ENCODE measurements around the gene NPPC.

NPPC gene

DNA sequence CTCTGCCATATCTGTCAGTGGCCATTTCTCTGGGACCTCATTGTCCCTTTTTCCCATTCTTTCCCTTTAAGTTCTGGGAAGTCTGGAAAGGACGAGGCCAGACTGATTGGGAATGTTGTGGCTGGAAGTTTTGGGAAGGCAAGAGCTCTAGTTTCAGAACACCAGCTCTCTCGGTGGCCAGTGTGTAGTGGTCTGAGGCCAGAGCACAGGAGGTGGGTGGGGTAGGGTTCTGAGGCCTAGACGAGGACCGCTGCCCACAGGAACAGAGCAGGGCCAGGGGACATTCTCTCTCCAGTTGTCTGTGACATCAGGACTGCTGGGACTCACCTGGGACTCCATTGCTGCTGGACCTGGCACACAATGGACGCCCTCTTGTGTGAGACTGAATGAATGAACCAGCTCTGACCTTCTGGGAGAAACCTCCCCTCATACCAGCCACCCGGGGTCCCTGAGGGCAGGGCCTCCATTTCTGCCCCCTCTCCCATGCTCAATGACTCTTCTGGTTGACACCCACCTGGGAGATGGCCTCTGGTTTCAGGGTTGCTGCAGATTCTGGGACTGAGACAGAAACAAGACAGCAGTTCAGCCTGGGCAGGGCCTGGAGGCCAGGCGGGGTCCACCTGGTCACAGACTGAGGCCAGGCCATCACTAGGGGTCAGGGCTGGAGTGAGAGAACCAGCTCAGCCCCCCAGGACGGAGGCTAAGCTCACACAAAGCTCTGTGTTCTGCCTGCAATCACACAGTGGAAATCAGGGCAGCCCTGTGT is 8.4 kb upstream of the NPPC start:
- DNase-seq = no peak

DNA sequence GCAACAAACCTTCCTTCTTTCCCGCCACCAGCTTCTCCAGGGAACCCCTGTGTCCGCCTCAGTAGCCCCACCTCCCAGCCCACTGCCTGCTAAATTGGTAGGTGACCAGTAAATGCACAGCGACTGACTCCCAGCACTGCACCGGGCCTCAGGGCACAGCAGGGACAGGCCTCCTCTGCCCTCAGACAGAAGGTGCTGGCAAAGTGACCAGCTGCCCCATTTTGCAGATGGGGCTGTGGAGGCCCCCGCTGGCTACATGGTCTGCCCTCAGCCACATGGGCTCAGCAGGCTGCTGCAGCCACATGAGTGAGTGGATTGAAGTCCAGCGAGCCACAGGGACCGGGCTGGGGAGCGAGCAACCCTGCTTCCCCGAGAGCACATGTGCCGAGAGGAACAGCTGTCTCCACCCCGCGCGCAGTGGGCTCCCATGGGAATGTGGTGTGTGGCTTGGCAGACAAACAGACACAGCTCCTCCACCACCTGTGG is 7.8 kb upstream of the NPPC start:
- no peak for DNase-seq

DNA sequence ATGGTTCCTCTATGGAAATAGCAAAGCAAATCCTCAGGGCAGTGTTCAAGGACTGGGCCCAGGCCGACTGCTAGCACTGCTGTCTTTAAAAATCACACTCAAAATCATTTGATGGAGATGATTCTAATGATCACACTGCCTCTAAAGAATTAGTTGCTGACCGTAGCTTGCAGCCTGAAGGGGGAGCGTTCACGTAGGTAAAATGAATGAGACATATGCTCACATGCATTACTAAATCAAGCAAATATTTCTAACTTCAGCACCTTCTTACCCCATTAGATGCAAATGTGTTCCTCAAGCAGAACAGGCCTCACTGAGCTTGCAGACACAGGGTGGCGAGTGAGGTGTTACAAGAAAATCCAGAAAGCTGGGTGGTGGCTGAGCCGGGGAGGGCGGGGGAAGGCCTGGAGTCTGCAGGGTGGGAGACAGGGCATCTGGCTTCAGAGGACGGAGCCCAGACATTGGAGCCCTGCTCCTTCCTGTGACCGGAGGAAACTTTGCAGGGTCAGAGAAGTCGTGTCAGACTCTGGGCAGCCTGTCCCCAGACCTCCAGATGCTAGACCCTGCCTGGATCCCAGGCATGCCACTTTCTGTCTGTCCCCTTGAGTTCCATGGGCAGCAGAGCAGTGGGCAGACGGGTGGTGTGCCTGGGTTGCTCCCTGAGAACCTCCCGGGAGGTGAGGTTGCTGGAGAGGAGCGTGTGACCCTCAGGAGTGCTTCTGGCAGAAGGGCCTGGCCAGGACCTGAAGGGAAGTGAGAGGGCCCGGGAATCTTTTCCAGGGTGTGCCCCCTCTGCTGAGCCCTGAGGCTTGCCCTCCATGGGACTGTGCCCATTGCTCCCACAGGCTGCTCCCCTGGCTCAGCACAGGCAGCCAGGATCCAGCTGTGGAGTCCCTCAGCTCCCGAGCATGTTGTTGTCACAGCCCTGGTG is 7.1 kb upstream of the NPPC start:
- no peak for DNase-seq

DNA sequence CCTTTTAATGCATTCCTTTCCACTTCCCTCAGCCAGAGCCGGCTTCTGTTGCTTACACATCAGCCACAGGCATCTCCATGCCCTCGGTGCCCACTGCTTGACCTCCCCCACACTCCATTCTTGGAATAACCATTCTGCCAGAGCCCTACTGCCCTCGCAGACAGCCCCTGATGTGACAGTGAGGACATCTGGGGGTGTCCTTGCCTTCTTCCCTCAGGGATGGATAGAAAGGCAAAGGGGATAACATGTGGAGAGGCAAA is 6.4 kb upstream of the NPPC start:
- DNase-seq = no peak

DNA sequence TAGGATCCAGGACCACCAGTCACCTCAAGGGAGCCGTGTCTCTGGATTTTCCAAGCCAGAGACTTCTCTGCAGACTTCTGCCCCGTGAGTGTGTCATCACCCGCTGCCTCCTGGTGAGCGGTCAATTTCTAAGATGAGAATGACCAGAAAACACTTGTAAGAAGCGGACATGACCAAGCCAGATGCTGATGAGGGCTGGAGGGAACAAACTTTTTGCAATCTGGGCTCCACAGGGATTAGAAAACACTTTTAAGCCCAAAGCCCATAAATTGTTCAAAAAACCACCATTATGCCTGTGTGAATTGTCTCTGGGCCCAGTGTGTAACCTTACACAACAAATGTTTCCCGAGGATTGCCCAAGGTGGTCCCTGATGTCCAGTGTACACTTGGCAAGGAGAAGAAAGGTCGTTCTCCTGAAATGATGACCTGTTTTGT is 5.3 kb upstream of the NPPC start:
- no peak for DNase-seq

DNA sequence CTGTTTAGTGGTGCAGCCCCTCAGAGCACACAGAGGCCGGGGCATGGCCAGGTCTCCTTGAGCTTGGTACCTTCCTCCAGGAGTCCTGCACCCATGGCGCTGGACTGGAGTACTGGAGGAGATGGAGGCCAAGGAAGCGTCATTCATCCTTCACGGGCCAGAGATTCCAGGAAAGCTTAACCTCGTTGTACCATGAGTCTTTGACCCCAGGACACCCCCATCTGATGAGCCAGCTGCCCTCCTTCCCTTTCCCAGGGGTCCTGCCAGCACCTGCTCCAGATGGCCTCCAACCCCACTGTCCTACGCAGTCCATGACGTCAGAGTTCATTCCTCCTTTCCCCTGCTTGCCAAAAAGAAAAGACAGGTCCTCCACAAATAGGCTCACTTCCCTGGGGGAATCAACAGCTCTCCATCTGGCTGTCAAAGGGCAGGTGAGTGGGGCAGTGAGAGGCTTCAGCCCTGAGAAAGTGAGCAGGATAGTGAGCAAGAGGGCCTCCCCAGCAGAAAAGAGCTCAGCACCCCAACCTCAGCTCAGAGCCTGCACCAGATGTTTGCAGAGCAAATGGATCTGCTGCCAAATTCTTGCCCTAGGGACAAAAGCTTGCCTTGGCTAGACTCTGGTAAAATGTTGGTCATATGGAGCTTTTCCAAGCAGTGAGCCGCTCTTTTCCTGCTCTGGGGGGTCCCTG is 4.5 kb upstream of the NPPC start:
- no peak for DNase-seq

DNA sequence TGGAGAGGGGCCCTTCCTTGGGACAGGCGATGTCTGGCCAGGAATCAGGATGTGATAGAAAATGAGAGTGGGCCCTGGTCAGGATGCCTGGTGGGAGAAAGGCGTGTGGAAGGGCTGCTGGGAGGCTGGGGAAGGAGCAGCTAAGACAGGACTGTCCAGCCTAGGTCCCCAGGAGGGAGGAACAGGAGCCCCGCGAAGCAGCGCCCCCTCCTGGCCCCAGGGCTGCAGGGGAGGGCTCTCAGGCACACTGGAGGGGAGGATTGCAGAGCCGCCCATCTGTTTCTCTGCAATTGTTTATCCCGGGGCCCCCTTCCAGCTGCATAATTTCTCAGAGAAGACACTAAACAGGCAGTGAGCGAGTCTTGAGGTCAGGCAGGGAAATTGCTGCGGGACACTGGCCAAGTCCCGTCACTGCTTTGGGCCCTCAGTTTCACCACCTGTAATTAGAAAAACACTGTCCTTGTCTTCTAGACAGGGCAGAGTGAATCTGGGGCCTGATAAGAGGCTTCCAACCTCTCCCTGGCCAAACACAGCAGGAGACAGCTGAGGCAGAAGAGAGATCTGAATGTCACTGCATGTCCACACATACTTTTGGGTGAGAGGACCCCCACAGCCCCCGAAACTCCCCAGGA is 3.9 kb upstream of the NPPC start:
- no peak for DNase-seq

DNA sequence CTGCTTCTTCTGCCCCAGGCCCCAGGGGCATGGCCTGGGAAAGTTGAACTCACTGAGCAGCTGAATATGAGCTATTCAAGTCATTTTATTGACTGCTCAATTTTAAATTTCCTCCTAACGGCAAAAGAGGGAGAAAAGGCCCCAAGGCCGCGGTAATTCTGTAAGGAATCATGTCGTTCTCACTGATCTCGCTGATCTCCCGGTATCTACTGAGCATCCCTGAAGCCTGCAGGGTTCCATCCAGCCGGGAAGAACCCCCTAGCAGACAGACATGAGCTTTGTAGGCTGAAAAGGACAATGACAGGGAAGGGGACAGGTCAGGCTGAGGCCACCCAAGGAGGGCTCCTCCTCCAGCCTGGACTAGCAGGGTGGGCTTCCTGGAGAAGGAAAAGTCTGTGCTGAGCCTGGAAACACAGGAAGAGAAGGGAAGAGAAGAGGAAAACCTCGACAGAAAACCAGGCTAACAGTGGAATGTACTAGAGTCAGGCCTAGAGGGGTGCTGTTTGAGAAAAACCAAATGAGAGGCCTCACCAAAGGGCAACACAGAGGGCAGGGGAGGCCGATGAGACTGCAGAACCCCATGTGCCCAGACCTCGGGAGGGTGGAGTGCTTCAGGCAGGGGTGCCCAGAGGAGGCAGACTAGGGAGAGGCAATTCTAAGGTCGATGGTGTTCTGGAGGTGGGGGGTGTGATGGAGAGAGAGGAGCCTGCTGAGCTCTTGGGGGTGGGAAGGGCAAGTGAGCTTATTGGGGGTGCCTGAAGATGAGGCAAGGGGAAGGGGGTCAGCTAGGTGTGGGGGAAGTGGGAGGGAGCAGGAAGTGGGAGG is 2.9 kb upstream of the NPPC start:
- no peak for DNase-seq

DNA sequence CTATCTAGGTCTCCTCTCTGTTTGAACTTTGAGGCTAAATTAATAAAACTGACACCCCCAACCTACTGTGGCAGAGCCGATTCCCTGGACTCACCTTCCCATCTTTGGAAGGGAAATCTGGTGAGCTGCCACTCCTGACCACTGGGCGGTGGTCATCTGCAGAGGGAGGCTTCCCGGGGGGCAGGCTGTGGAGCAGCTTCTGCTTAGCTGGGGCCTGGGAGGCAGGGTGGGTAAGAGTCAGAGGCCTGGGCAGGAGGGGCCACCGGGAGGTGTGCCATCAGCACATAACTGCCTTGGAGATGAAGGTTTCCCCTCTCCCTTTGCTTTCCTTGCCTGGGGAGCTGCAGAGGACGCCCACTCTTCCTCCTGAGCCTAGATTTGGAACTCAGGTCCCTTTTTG is 2.3 kb upstream of the NPPC start:
- no peak for DNase-seq

DNA sequence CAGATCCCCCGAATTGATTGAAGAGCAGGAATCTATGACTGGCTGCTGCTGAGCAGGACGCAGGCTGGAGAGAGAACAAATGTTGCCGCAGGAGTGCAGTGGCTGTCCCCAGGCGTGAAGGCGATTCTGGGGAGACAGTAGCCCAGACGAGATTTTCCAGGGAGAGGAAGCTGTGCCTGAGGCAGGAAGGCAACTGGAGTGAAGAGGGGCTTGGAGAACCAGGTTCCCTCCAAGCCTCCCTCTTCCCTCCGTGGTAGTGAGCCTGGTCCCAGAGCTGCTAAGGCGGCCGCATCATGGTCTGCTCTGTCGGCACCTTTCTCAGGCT is 1.3 kb upstream of the NPPC start:
- DNase-seq = no peak

DNA sequence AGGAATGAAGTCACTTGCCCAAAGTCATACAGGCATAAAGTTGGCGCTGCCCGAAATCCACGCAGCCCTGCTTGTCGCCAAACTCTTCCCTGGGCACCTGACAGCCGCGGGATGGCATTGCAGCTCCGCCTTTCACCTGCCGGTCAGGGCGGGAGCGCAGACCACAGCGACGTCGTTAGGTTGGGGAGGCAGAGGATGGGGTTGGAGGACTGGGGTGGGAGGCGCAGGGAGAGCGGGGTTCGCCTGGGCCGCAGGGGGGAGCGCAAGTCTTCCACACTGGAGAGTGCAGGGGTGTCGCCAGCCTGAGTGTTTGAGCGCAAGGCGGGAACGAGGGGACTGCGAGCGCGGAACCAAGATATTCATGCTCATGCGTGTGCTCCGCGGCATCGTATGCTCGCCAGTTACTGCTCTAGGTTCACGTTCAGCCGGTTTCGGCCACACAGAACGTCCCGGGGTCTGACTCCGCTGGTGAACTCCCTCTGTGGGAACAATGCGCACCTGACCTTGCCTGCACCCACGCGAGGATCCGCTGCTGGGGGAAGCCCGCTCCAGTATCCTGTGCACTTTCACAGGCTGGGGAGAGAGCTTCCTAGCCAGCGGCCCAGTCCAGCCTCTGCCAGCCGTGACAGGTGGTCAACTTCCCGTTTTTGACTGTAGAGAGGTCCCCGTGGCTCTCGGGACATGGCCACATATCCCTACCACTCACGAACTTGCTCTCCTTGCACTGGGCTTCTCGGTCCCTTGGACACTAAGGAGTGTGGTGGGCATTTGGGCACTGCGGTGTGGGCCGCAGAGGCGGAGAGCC is 767 bp upstream of the NPPC start:
- peak; percentile 79 for DNase-seq

DNA sequence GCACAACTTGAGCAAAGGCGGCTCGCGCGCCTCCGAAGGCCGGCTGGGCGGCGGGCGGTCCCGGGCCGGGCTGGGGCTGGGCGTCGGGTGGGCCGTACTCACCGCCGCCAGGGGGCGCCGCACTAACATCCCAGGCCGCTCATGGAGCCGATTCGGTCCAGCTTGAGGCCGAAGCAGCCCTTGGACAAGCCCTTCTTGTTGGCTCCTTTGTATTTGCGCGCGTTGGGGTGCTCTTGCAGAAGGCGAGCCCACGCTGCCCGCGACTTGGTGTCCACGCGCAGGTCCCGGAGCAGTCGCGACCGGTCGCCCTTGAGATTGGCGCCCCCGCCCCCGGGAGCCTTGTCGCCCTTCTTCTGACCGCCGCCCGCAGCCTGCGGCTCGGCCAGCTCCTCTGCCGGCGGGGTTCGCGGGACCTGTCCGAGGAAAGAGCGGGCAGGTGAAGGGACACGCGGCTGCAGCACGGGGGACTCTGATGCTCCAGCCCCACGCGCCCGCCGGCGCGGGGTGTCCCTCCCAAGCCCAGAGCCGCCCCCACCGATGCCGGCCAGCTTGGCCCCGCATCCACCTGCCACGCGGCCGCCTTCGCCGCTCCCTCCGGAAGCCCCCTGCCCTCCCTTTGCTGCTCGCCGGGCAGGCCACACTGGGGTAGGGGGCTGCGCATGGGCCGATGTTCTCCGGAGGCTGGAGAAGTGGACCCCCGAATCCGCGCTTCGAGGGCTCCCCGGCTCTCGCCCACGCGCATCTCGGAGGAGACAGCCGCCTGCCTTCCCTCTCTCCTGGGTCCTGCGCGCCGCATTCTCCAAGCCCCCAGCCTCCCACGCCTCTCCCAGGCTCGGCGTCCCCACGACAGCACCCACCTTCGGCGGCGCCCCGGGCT is 655 bp downstream of the NPPC start:
- peak; percentile 50 for DNase-seq

DNA sequence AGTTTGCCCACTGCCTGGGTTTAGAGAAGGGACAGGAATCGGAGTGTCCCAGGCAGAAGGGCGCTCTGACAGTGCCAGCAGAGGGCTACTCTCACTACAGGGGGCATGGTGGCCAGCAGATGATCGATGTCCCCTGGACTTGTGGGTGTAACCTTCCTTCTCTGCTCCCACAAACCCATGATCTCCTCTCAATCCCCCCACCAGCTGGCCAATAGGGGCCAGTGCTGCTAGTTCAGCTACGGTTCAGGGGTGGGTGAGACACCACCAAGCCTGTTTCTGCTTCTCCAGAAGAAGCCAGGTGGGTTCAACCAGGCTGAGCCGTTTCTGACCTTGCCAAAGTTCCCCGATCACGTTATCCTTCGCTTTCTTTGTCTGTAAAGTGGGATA is 1.3 kb downstream of the NPPC start:
- peak; percentile 47 for DNase-seq

DNA sequence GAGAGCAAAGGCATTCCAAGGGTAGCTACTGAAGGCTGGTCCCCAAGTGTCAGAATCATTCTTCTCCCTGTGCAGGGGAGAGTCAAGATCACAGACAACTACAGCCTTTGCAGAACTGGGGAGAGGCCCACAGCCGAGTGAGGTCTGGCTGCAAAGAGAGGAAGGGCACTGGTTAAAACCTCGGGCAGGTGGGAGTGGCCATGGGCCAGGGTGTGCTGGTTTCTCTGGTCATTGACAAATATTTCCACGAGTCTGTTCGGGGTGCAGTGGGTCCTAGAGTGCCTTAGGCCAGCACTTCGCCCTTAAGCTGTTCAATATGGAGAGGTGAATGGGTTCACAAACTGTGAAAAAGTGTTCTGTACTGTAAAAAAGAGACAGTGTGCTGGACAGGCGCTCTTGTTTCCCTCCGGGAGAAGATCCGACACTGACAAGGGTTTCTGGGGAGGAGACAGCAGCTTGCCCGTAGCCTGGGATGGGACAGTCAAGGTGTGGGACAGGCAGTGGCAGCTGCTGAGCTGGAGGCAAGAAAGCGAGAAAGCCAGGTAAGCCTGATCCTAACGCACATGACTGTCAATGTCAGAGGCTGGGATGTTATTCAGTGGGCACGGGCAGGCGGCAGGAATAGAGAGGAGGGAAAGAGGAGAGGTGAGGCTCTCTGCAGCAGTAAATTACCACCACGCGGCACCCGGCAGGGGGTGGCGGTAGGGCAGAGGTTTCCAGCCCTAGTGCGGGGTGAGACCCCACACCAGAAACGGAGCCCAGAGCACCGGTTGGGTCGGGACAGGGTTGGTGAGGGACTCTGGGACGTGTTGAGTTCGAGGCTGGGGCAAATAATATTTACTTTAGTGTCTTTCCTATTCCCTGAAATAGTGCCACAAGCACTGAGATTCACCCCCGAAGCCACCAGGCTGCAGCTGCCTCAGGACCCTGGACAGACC is 2.0 kb downstream of the NPPC start:
- no peak for DNase-seq

DNA sequence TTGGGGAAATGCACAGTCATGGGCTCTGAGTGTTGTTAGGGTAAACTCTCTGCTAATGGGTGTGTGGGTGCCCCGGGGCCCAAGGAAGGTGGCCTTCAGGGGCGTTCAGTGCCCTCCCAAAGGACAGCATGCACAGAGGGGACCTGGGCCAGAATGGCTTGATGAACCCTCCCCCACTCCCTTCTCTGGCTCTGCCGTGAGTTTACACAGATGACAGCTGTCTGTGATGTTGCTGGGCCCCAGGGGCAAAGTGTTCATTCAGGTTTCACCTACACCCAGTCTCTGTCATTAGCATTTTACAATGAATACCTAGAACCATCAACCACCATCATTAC is 3.2 kb downstream of the NPPC start:
- no peak for DNase-seq

DNA sequence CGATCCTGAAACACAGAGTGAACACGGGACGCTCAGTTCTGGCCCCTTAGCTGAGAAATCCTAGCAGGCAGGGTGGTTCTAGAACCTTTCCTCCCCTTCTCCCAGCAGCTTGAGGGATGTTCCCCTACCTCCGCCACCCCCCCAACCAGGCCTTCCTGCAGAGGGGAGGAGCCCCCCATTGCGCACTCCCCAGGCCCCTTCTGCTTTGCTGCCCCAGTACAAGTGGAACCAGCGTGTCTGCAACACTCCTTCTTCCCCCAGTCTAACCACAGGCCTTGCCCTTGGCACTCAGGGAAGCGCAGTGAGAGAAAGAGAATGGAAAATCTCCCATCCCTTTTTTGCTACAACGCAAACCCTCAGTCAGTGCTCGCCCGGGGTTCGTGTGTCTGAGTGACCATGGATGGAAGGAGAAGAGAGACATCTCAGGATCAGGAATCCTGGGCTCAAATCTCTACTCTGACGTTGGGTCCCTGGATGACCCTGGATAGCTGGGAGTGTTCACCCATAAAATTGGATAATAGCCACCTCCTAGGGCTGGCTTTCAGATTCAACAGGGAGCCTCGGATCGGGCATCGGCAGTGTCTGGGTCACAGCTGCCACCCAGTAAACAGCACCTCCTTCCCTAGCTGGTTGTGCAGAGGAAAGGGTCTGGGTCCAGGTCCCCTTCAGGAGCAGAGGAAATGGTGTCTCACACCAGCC is 3.7 kb downstream of the NPPC start:
- DNase-seq = no peak

DNA sequence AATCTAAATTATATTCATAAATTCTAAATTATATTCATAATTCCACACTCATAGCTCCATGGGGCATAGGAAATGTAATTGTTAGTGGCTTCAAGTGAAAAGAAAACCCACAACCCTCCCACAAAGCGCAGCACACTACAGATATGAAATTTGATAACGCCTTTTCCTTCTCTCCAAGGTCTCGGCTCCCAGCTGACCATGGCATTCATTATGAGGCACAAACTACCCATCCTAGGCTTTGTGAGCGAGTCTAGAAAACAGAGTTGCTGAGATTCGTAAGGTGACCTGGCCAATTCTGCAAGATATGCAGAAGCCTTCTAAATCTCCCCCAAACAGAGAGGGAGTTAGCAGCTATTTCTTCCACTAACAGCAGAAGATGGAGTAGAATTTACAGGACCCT is 5.4 kb downstream of the NPPC start:
- no peak for DNase-seq

DNA sequence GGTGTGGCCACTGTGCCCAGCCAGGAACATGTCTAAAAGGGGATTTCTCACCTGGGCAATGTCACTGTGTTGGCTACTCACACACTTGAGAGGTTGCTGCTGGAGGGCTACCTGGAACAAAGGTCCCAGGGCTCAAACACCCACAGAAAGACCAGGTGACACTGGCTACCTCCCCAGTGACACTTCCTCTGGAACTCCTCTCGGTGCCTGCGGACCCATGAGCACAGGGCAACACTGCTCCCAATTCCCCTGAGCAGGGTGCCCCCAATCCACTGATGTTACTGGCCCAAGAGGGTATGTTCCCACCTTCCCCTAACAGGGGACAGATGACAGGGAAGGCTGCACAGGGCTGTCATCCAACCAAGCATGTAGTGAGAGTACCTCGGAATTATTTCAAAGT is 5.8 kb downstream of the NPPC start:
- DNase-seq = no peak
